ENCODE measurements around the gene IMPA2.

Gene IMPA2

GRCh38 chr18:12028040-12028628, 46.8 kb downstream of the IMPA2 start:
- no peak overlapping the region for H3K4me3 ChIP-seq (ENCODE audit: low read depth, low read length)
- no peak for DNase-seq (ENCODE audit: low read depth)
- no peak for TF ChIP-seq CTCF (IDR thresholded peaks at IDR 0.05; ENCODE audit: control insufficient read depth, extremely low read depth, insufficient read depth)

GRCh38 chr18:12028674-12029073, 47.4 kb downstream of the IMPA2 start:
- no peak overlapping the region for H3K4me3 ChIP-seq (ENCODE audit: low read depth, low read length)
- DNase-seq (ENCODE audit: low read depth): no peak
- no peak for TF ChIP-seq CTCF (IDR thresholded peaks at IDR 0.05; ENCODE audit: control insufficient read depth, extremely low read depth, insufficient read depth)

- no peak for DNase-seq (ENCODE audit: low read depth)
- no peak for TF ChIP-seq CTCF (IDR thresholded peaks at IDR 0.05; ENCODE audit: control insufficient read depth, extremely low read depth, insufficient read depth)
- no peak overlapping the region for H3K4me3 ChIP-seq (ENCODE audit: low read depth, low read length)
Measured at GRCh38 chr18:12029786-12030584, 48.7 kb downstream of the IMPA2 start.

DNA sequence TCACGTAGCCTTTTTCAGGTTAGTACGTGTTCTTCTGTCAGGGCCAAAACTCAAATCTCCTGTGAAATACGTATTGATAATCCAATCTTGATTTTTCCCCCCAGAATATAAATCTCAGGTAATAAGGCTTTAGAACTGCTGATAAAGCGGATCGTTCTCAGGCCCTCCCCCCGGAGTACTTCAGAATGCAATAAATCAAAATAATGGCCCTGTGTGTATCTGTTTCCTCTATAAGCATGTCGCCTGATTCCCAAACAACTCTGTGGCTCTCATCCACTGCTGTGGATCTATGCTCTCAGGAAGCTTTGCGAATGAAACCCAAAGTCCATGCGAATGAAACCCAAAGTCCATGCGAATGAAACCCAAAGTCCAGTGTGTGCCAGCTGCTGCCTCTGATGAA, 49.4 kb downstream of the IMPA2 start:
- no peak for TF ChIP-seq CTCF (IDR thresholded peaks at IDR 0.05; ENCODE audit: control insufficient read depth, extremely low read depth, insufficient read depth)
- H3K4me3 ChIP-seq (ENCODE audit: low read depth, low read length): no peak overlapping the region
- no peak for DNase-seq (ENCODE audit: low read depth)

DNA sequence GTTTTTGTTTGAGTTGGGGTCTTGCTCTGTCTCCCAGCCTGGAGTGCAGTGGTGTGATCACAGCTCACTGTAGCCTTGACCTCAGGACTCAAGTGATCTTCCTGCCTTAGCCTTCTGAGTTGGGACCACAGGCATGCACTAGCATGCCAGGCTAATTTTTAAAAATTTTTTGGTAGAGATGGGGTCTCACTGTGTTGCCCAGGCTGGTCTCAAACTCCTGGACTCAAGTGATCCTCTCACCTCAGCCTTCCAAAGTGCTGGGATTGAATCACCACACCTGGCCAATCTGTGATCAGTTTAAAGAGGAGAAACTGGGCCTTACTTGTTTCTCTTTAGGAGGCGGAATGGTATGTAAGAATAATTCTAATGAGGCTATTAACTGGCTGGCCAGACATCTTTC, 49.9 kb downstream of the IMPA2 start:
- no peak for DNase-seq (ENCODE audit: low read depth)
- no peak overlapping the region for H3K4me3 ChIP-seq (ENCODE audit: low read depth, low read length)
- TF ChIP-seq CTCF (IDR thresholded peaks at IDR 0.05; ENCODE audit: control insufficient read depth, extremely low read depth, insufficient read depth): no peak

GRCh38 chr18:12031846-12032245, 50.5 kb downstream of the IMPA2 start:
- DNase-seq (ENCODE audit: low read depth): no peak
- H3K4me3 ChIP-seq (ENCODE audit: low read depth, low read length): no peak overlapping the region
- TF ChIP-seq CTCF (IDR thresholded peaks at IDR 0.05; ENCODE audit: control insufficient read depth, extremely low read depth, insufficient read depth): no peak

Measured in LNCaP clone FGC (cell line).